CD4-positive, CD25-positive, alpha-beta regulatory T cell (primary cell): ENCODE measurements around the gene UCKL1. TPM values are rescaled to one million over a fixed set of nuclear protein-coding genes. Genes with fewer than 3 reads are reported as not detected.
"Not testable (repeated sequence)": the region's sequence is repeated elsewhere in the genome, so short reads cannot be mapped to it uniquely, and the experiment has no call there.

Experiments
- ATAC-seq, 2 donors: fragments of 150-1000 bp; cut with Tn5 transposase; one replicate each; pipeline ENCODE4 v1.10.0; 2021; ENCODE audit warnings: low read depth in 2 of 2, moderate number of reproducible peaks in 2 of 2, moderate library complexity in 1 of 2
- DNase-seq, 3 donors: peaks; one replicate each; pipeline versions ENCODE4 v3.0.0 to v3.0.0-alpha.2; 2012 to 2022; ENCODE audit warnings: mixed read lengths in 1 of 3
- H3K27ac ChIP-seq: one replicate; pipeline ENCODE4 v1.7.0; 2013; ENCODE audit warnings: mild to moderate bottlenecking, low read length; ENCODE audit not compliant: insufficient read depth, poor library complexity, severe bottlenecking
- H3K27me3 ChIP-seq: one replicate; pipeline ENCODE4 v1.7.0; 2013; ENCODE audit warnings: low read length; ENCODE audit not compliant: control insufficient read depth, insufficient read depth
- H3K36me3 ChIP-seq: one replicate; pipeline ENCODE4 v1.7.0; 2013; ENCODE audit warnings: mild to moderate bottlenecking, low read length, moderate library complexity; ENCODE audit not compliant: control insufficient read depth, insufficient read depth
- H3K4me1 ChIP-seq: 2 replicates; pipeline ENCODE4 v1.7.0; 2013; ENCODE audit warnings: mild to moderate bottlenecking, low read length; ENCODE audit not compliant: insufficient read depth, control insufficient read depth, poor library complexity, severe bottlenecking
- H3K4me3 ChIP-seq: one replicate; pipeline ENCODE4 v1.7.0; 2013; ENCODE audit warnings: low read depth, mild to moderate bottlenecking, low read length, moderate library complexity
- H3K9me3 ChIP-seq, 2 experiments: 1 replicate in 1 of 2; 2 replicates in 1 of 2; pipeline ENCODE4 v1.7.0; 2013; ENCODE audit warnings: low read length in 2 of 2, mild to moderate bottlenecking in 1 of 2, moderate library complexity in 1 of 2; ENCODE audit not compliant: control insufficient read depth in 2 of 2
- H3K27ac Mint-ChIP-seq, 3 donors: one replicate each; pipeline ENCODE4 v1.8.0; 2020 to 2022; ENCODE audit warnings: mild to moderate bottlenecking in 3 of 3, mixed read lengths in 3 of 3, moderate library complexity in 2 of 3
- H3K27me3 Mint-ChIP-seq: one replicate; pipeline ENCODE4 v1.8.0; 2022; ENCODE audit warnings: mild to moderate bottlenecking, mixed read lengths
- H3K36me3 Mint-ChIP-seq: one replicate; pipeline ENCODE4 v1.8.0; 2020; ENCODE audit warnings: mixed read lengths
- H3K4me1 Mint-ChIP-seq, 4 donors: one replicate each; pipeline ENCODE4 v1.8.0; 2020 to 2022; ENCODE audit warnings: mixed read lengths in 4 of 4, mild to moderate bottlenecking in 1 of 4
- H3K4me3 Mint-ChIP-seq, 4 donors: one replicate each; pipeline ENCODE4 v1.8.0; 2020 to 2022; ENCODE audit warnings: mild to moderate bottlenecking in 4 of 4, mixed read lengths in 4 of 4, moderate library complexity in 3 of 4
- H3K9me3 Mint-ChIP-seq, 7 donors: one replicate each; pipeline ENCODE4 v1.8.0; 2020 to 2022; ENCODE audit warnings: mixed read lengths in 7 of 7, mild to moderate bottlenecking in 3 of 7, moderate library complexity in 2 of 7
- polyA plus RNA-seq, 4 donors: library from polyadenylated mRNA; unstranded; fragments of 300-500 nt; fragmentation: Illumina TruSeq; gene quantifications; one replicate each; pipeline ENCODE4 v1.2.3, GENCODE V29; 2021
- total RNA-seq: library from RNA; stranded (reverse); gene quantifications from one replicate; pipeline ENCODE4 v1.2.3, GENCODE V29; 2022

The UCKL1 gene
- total and polyA plus RNA-seq, 5 donors from 2014 or later, result 25.1 to 43.0 (median 32.6) TPM

DNA sequence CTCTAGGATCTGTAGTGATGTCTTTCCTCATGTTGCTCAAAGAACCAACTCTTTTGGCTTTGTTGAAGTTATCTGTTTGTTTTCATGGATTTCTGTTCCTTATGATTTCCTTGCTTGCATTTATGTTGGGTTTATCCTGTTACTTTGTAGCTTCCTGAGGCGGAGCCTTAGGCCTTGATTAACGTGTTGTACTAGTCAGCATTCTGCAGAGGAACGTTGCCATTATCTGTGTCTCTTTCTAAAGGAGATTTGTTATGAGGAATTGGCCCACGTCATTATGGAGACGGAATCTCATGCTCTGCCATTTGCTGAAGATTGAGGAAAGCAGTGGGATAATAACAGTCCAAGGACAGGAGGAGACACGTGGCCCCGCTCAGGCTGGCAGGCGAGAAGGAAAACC lies 29.9 kb downstream of the UCKL1 start:
- Mint-ChIP-seq H3K4me1 (peaks cover 5 to 38% (median 15%) of the 10 kb centered on the region in 4 donors), H3K27me3 (no peaks in the 10 kb centered on the region), H3K36me3 (peaks cover 28% of the 10 kb centered on the region), H3K4me3 (no peak overlapping the region), H3K9me3 (no peaks in the 10 kb centered on the region), H3K27ac (peak overlapping the region in 1 of 3 donors; percentile 23)
- ATAC-seq (no peak), DNase-seq (no peak)
- H3K27me3 ChIP-seq, result no peaks in the 10 kb centered on the region
- no peak overlapping the region for H3K4me3 ChIP-seq
- no peaks in the 10 kb centered on the region for H3K4me1 ChIP-seq
- no peaks in the 10 kb centered on the region for H3K9me3 ChIP-seq
- peaks cover 37% of the 10 kb centered on the region for H3K36me3 ChIP-seq
- H3K27ac ChIP-seq, result no peak overlapping the region

DNA sequence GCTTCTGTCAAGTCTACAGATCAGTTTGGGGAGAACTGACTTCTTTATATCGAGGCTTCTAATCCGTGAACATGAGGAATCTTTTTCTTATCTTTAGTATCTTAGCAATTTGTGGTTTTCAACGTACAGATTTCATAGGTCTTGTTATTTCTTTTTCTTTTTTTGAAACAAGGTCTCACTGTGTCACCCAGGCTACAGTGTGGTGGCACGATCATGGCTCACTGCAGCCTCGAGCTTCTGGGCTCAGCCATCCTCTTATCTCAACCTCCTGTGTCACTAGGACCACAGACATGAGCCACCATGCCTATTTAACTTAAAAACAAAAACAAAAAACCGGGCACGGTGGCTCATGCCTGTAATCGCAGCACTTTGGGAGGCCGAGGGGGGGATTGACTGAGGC lies 32.0 kb downstream of the UCKL1 start:
- Mint-ChIP-seq H3K27ac (peak overlapping the region in 1 of 3 donors; percentile 65), H3K4me1 (peaks cover 5 to 38% (median 15%) of the 10 kb centered on the region in 4 donors), H3K4me3 (no peak overlapping the region), H3K36me3 (peaks cover 25% of the 10 kb centered on the region), H3K27me3 (no peaks in the 10 kb centered on the region), H3K9me3 (no peaks in the 10 kb centered on the region)
- Histone ChIP-seq H3K27ac (no peak overlapping the region), H3K27me3 (no peaks in the 10 kb centered on the region), H3K36me3 (peaks cover 23% of the 10 kb centered on the region), H3K4me3 (no peak overlapping the region), H3K4me1 (no peaks in the 10 kb centered on the region), H3K9me3 (no peaks in the 10 kb centered on the region)
- ATAC-seq (no peak), DNase-seq (no peak)

DNA sequence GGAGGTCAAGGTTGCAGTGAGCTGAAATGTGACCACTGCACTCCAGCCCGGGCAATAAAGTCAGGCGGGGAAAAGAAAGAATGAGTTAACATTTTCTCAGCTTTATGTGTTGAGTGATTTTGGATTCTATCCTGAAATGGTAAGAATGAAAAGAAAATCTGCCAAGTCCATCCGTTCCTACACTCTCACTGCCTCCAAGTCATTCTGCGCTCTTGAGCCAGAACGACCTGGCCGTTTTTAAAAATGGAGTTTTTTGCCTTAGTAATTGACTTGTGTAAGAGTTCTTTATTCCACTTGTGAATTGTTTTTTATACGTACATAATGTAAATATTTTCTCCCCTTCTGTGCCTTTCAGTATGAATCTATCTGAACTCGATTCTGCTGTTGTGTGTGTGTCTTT lies 32.6 kb downstream of the UCKL1 start:
- no peak overlapping the region for H3K4me3 Mint-ChIP-seq
- no peak overlapping the region for H3K4me3 ChIP-seq
- H3K27me3 Mint-ChIP-seq, result no peaks in the 10 kb centered on the region
- peaks cover 19% of the 10 kb centered on the region for H3K36me3 Mint-ChIP-seq
- no peaks in the 10 kb centered on the region for H3K4me1 ChIP-seq
- H3K9me3 ChIP-seq, result no peaks in the 10 kb centered on the region
- H3K27me3 ChIP-seq, result no peaks in the 10 kb centered on the region
- H3K27ac Mint-ChIP-seq, result peak overlapping the region in 1 of 3 donors; percentile 65
- DNase-seq (no peak), ATAC-seq (no peak)
- peaks cover 5 to 38% (median 15%) of the 10 kb centered on the region in 4 donors for H3K4me1 Mint-ChIP-seq
- no peaks in the 10 kb centered on the region for H3K9me3 Mint-ChIP-seq
- H3K27ac ChIP-seq, result no peak overlapping the region
- H3K36me3 ChIP-seq, result peaks cover 17% of the 10 kb centered on the region

DNA sequence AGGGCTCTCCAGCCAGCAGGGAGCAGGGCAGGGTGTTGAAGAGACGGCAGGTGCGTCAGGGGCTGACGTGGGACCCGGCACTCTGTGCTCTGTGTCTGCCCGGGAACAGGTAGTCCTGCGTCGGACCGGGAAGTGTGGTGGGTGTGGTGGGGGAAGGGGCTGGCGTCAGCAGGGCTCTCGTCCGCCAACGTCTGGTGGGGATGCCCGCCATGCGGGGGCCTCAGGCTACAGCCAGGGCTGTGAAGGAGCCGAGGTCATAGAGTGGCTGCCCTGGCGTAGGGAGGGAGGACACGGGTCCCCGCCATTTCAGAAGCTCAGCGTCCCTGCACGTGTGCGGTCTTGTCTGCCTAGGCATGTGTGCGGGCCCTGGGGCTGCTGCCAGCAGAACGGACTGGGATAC lies 36.0 kb downstream of the UCKL1 start:
- DNase-seq, result no peak
- H3K4me3 ChIP-seq, result no peak overlapping the region
- peaks cover 14% of the 10 kb centered on the region for H3K36me3 ChIP-seq
- no peak for ATAC-seq
- no peak overlapping the region for H3K27ac Mint-ChIP-seq
- no peaks in the 10 kb centered on the region for H3K9me3 ChIP-seq
- H3K4me1 Mint-ChIP-seq, result peaks cover 5 to 30% (median 17%) of the 10 kb centered on the region in 4 donors
- no peaks in the 10 kb centered on the region for H3K4me1 ChIP-seq
- H3K27ac ChIP-seq, result no peak overlapping the region
- H3K27me3 ChIP-seq, result no peaks in the 10 kb centered on the region
- peaks cover 0 to 4% (median 0%) of the 10 kb centered on the region in 7 donors for H3K9me3 Mint-ChIP-seq
- no peaks in the 10 kb centered on the region for H3K27me3 Mint-ChIP-seq
- H3K4me3 Mint-ChIP-seq, result no peak overlapping the region
- H3K36me3 Mint-ChIP-seq, result peaks cover 12% of the 10 kb centered on the region

DNA sequence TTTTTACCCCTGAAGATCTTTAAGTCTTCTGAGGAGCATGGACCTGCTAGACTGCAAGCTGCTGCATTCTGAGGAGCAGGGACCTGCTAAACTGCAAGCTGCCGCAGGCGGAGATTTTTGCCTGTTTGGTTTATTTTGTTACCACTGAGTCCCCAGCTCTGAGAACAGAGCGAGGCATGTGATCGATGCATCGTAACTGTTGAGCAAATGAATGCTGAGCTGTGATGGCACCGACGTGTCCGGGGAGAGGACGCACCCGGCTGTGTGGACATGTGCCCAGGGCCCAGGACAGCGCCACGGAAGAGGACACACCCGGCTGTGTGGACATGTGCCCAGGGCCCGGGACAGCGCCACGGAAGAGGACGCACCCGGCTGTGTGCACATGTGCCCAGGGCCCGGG lies 37.1 kb downstream of the UCKL1 start:
- Mint-ChIP-seq H3K27me3 (no peaks in the 10 kb centered on the region), H3K27ac (no peak overlapping the region), H3K9me3 (peaks cover 0 to 4% (median 0%) of the 10 kb centered on the region in 7 donors), H3K36me3 (peaks cover 16% of the 10 kb centered on the region), H3K4me1 (peaks cover 5 to 24% (median 19%) of the 10 kb centered on the region in 4 donors), H3K4me3 (no peak overlapping the region)
- H3K27ac ChIP-seq, result no peak overlapping the region
- H3K4me3 ChIP-seq, result no peak overlapping the region
- H3K36me3 ChIP-seq, result peaks cover 14% of the 10 kb centered on the region
- ATAC-seq (no peak), DNase-seq (no peak)
- H3K9me3 ChIP-seq, result no peaks in the 10 kb centered on the region
- H3K27me3 ChIP-seq, result no peaks in the 10 kb centered on the region
- H3K4me1 ChIP-seq, result no peaks in the 10 kb centered on the region

DNA sequence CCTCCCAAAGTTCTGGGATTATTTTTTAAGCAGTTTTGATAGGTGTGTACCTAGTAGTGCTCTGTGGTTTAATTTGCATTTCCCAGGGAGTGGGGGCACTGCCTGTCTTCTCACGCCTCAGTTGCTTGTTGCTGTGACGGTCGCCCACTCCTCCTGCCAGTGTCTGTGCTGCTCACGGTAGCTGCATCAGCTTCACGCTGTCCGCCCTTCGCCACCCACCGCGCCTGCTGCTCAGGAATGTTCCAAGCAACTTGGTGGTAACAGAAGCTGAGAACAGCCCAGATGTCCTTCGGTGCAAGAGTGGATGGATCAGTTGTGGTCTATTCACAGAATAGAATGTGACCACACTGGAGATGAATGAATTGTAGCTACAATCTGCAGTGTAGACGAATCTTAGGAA lies 38.4 kb downstream of the UCKL1 start:
- Histone ChIP-seq H3K27ac (no peak overlapping the region), H3K36me3 (peaks cover 14% of the 10 kb centered on the region)
- H3K27me3 Mint-ChIP-seq, result no peaks in the 10 kb centered on the region

DNA sequence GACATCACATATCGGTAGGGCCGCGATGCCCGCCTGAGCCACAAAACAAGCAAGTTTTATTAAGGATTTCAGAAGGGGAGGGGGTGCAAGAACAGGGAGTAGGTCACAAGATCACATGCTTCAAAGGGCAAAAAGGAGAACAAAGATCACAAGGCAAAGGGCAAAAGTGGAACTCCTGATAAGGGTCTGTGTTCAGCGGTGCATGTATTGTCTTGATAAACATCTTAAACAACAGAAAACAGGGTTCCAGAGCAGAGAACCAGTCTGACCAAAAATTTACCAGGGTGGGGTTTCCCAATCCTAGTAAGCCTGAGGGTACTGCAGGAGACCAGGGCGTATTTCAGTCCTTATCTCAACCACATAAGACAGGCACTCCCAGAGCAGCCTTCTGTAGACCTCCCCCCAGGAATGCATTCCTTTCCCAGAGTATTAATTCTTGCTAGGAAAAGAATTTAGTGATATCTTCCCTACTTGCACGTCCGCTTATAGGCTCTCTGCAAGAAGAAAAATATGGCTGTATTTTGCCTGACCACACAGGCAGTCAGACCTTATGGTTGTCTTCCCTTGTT lies 39.8 kb downstream of the UCKL1 start:
- Mint-ChIP-seq H3K36me3 (peaks cover 16% of the 10 kb centered on the region), H3K4me1 (peaks cover 0 to 25% (median 14%) of the 10 kb centered on the region in 4 donors)
- H3K9me3 Mint-ChIP-seq, H3K9me3 ChIP-seq, H3K27ac Mint-ChIP-seq, H3K4me3 Mint-ChIP-seq, DNase-seq, H3K27me3 ChIP-seq, H3K27me3 Mint-ChIP-seq, ATAC-seq, H3K27ac ChIP-seq, H3K4me1 ChIP-seq, H3K4me3 ChIP-seq: not testable (repeated sequence)
- H3K36me3 ChIP-seq, result peaks cover 14% of the 10 kb centered on the region

More for the DNA sequence above, 38.4 kb downstream of the UCKL1 start:
- no peaks in the 10 kb centered on the region for H3K27me3 ChIP-seq
- ATAC-seq, result no peak
- Mint-ChIP-seq H3K9me3 (peaks cover 0 to 4% (median 0%) of the 10 kb centered on the region in 7 donors), H3K4me3 (no peak overlapping the region), H3K4me1 (peaks cover 0 to 17% (median 13%) of the 10 kb centered on the region in 4 donors), H3K36me3 (peaks cover 16% of the 10 kb centered on the region), H3K27ac (peak overlapping the region in 2 of 3 donors; percentile 32 to 59)
- DNase-seq, result no peak
- no peak overlapping the region for H3K4me3 ChIP-seq
- no peaks in the 10 kb centered on the region for H3K9me3 ChIP-seq
- H3K4me1 ChIP-seq, result no peaks in the 10 kb centered on the region

DNA sequence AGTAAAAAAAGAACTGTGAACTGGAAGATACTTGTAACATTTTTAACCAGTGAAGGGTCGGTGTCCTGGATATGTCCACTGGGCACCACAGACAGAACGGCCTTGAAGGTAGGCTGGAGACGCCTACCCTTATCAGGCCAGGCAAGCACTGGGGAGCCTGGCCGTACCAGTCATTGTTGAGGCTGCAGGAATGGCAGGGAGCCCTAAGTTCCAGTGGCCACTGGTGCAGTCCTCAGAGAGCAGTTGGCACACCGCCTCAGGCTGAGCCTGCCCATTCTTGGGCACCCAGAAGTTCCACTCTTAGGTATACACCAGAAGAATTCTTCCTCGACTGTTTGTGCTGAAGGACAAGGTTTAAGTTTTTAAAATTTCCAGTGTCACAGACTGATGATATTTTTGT lies 40.7 kb downstream of the UCKL1 start:
- no peak overlapping the region for H3K4me3 Mint-ChIP-seq
- no peak overlapping the region for H3K27ac Mint-ChIP-seq
- Histone ChIP-seq H3K27me3 (no peaks in the 10 kb centered on the region), H3K36me3 (peaks cover 14% of the 10 kb centered on the region), H3K4me3 (no peak overlapping the region), H3K9me3 (no peaks in the 10 kb centered on the region), H3K27ac (no peak overlapping the region), H3K4me1 (no peaks in the 10 kb centered on the region)
- no peaks in the 10 kb centered on the region for H3K27me3 Mint-ChIP-seq
- peaks cover 16% of the 10 kb centered on the region for H3K36me3 Mint-ChIP-seq
- H3K9me3 Mint-ChIP-seq, result peaks cover 0 to 4% (median 0%) of the 10 kb centered on the region in 7 donors
- DNase-seq (no peak), ATAC-seq (no peak)
- peaks cover 5 to 35% (median 22%) of the 10 kb centered on the region in 4 donors for H3K4me1 Mint-ChIP-seq
